GM10847 (cell line): ENCODE data around the gene HHAT.

Source experiments
- POLR2A ChIP-seq: IDR thresholded peaks from 2 replicates; pipeline ENCODE4 v1.6.1; 2011; ENCODE audit not compliant: insufficient read length; ENCODE audit errors: extremely low read depth

The HHAT gene

GRCh38 chr1:210686841-210687240 lies 358.1 kb downstream of the HHAT start:
- no peak for TF ChIP-seq POLR2A

GRCh38 chr1:210687582-210688279 lies 359.0 kb downstream of the HHAT start:
- TF ChIP-seq POLR2A = no peak

- no peak for TF ChIP-seq POLR2A
These were observed 360.0 kb downstream of the HHAT start for GRCh38 chr1:210688512-210689234.

GRCh38 chr1:210689826-210690225 lies 361.1 kb downstream of the HHAT start:
- no peak for TF ChIP-seq POLR2A

GRCh38 chr1:210690236-210690635 lies 361.5 kb downstream of the HHAT start:
- TF ChIP-seq POLR2A = no peak

- no peak for TF ChIP-seq POLR2A
These were observed 362.4 kb downstream of the HHAT start for GRCh38 chr1:210691039-210691610.

GRCh38 chr1:210692796-210693195 lies 364.1 kb downstream of the HHAT start:
- no peak for TF ChIP-seq POLR2A

GRCh38 chr1:210695026-210695425 lies 366.3 kb downstream of the HHAT start:
- no peak for TF ChIP-seq POLR2A

GRCh38 chr1:210696709-210697108 lies 368.0 kb downstream of the HHAT start:
- TF ChIP-seq POLR2A = no peak

- no peak for TF ChIP-seq POLR2A
These were observed 368.5 kb downstream of the HHAT start for GRCh38 chr1:210697185-210697584.

GRCh38 chr1:210698661-210699060 lies 370.0 kb downstream of the HHAT start:
- TF ChIP-seq POLR2A = no peak

GRCh38 chr1:210700083-210700482 lies 371.4 kb downstream of the HHAT start:
- no peak for TF ChIP-seq POLR2A

- TF ChIP-seq POLR2A = no peak
These were observed 371.8 kb downstream of the HHAT start for GRCh38 chr1:210700511-210700910.

GRCh38 chr1:210702506-210702905 lies 373.8 kb downstream of the HHAT start:
- no peak for TF ChIP-seq POLR2A

GRCh38 chr1:210703593-210703992 lies 374.9 kb downstream of the HHAT start:
- no peak for TF ChIP-seq POLR2A

- no peak for TF ChIP-seq POLR2A
These were observed 376.4 kb downstream of the HHAT start for GRCh38 chr1:210705086-210705485.
